ENCODE data around the gene RASGRF2. TPM values are rescaled to one million over a fixed set of nuclear protein-coding genes. Genes with fewer than 3 reads are reported as not detected.
"Not testable (repeated sequence)": the region's sequence is repeated elsewhere in the genome, so short reads cannot be mapped to it uniquely, and the experiment has no call there.

RASGRF2 gene
- polyA plus RNA-seq, 4 donors, result 1.8 to 17.5 (median 2.6) TPM

GRCh38 chr5:81256766-81257165 lies 296.6 kb downstream of the RASGRF2 start:
- no peak for DNase-seq (ENCODE audit: low read depth in 4 of 4, low spot score in 3 of 4)

DNA sequence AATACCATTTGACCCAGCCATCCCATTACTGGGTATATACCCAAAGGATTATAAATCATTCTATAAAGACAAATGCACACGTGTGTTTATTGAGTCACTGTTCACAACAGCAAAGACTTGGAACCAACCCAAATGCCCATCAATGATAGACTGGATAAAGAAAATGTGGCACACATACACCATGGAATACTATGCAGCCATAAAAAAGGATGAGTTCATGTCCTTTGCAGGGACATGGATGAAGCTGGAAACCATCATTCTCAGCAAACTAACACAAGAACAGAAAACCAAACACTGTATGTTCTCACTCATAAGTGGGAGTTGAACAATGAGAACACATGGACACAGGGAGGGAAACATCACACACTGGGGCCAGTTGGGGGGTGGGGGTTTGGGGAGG lies 302.6 kb downstream of the RASGRF2 start:
- DNase-seq (ENCODE audit: low read depth in 4 of 4, low spot score in 3 of 4), result not testable (repeated sequence)

DNA sequence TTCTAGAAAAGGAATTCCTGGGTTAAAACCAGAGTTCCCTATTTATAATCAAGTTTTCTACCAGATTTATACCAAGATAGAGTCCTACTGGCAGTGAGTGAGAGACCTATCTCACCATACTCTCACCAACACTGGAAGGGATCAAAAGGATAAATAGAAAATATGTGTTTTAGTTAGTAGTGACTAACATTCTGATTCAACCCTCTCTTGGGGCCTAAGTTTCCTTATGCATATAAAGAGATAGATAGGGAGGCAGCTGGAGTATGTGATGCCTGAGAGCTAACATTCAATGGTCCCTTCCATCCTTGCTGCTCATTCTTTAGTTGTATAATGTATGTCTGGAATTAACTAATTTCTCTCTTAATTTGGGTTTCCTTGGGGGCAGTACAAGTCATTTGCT lies 304.9 kb downstream of the RASGRF2 start:
- DNase-seq (ENCODE audit: low read depth in 4 of 4, low spot score in 3 of 4), result no peak

- DNase-seq (ENCODE audit: low read depth in 4 of 4, low spot score in 3 of 4), result no peak
These were observed 308.5 kb downstream of the RASGRF2 start for GRCh38 chr5:81268521-81269196.

DNA sequence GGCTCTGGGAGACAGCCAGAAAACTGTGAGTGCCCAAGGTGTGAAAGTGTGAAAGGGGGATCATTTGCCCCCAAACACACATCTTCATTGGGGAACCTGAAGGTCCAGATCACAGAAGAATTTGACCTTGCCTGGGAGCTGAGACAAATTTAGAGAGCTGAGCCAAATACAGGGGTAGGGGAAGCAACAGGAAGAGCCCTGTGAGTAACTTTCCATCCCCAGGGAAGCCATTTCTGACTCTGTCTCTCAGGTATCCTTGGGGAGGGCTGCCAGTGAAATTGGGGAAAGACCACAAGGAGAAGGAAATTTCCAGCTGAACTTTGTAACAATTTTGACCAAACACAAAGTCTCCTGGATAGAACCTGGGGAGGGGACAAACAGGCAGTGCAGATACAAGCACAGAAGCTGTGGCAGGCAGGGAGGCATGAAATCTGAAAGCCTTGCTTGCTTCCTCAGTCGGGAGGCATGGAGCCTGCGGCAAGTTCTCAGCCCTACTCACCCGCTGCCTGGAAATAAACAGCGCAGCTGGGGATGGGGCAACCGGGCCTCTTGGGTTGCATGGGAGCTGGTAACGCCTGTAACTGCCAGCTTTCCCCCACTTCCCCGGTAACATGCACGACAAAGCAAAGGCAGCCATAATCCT lies 309.7 kb downstream of the RASGRF2 start:
- DNase-seq (ENCODE audit: low read depth in 4 of 4, low spot score in 3 of 4), result no peak

- not testable (repeated sequence) for DNase-seq (ENCODE audit: low read depth in 4 of 4, low spot score in 3 of 4)
These were observed 310.3 kb downstream of the RASGRF2 start for GRCh38 chr5:81270394-81271027.

Data from left renal pelvis (tissue), 4 donors.